Mammary epithelial cell (primary cell): ENCODE measurements around the gene RCC2.

Experiments
- CTCF ChIP-seq, 2 donors: IDR thresholded peaks in 1 of 2; conservative IDR thresholded peaks in 1 of 2; 2 replicates each; pipeline ENCODE4 v1.5.1; 2011 to 2012; ENCODE audit warnings: inconsistent platforms in 2 of 2, low read length in 2 of 2, mild to moderate bottlenecking in 2 of 2, control low read depth in 1 of 2, low read depth in 1 of 2; ENCODE audit not compliant: insufficient read depth in 1 of 2; ENCODE audit errors: extremely low read depth in 1 of 2
- EZH2 ChIP-seq: IDR thresholded peaks from 2 replicates; pipeline ENCODE4 v1.6.1; 2012; ENCODE audit warnings: low read length, inconsistent platforms, borderline replicate concordance

- TF ChIP-seq CTCF (conservative IDR thresholded peaks at IDR 0.05 in 1 of 2, IDR thresholded peaks at IDR 0.05 in 1 of 2; ENCODE audit: extremely low read depth in 1 of 2, insufficient read depth in 1 of 2, low read depth in 1 of 2, low read length in 2 of 2) (no peak), EZH2 (no peak)
These were observed 4.9 kb downstream of the RCC2 start for GRCh38 chr1:17434601-17435000.
